Neural progenitor cell (in vitro differentiated cells): Measurements from ENCODE around the gene ACSM2B. TPM values are rescaled to one million over a fixed set of nuclear protein-coding genes. Genes with fewer than 3 reads are reported as not detected.
"Not testable (repeated sequence)": the region's sequence is repeated elsewhere in the genome, so short reads cannot be mapped to it uniquely, and the experiment has no call there.

Experiments
- DNase-seq: peaks from one replicate; pipeline ENCODE4 v3.0.0-alpha.2; 2016; ENCODE audit warnings: low spot score
- H2AFZ ChIP-seq: fragments of 200-600 bp; sonication (generic); replicated peaks from 2 replicates; pipeline ENCODE4 v1.6.1; 2016; ENCODE audit warnings: antibody characterized with exemption
- H3F3A ChIP-seq: fragments of 200-600 bp; sonication (generic); 2 replicates; pipeline ENCODE4 v1.6.1; 2016; ENCODE audit warnings: antibody characterized with exemption, low read depth
- H3K27ac ChIP-seq: fragments of 200-600 bp; sonication (generic); 2 replicates; pipeline ENCODE4 v1.5.1; 2016; ENCODE audit warnings: mild to moderate bottlenecking
- H3K27me3 ChIP-seq: fragments of 200-600 bp; sonication (generic); 2 replicates; pipeline ENCODE4 v1.6.1; 2016; ENCODE audit warnings: mild to moderate bottlenecking, moderate library complexity
- H3K36me3 ChIP-seq: fragments of 200-600 bp; sonication (generic); 2 replicates; pipeline ENCODE4 v1.5.1; 2016
- H3K4me1 ChIP-seq: fragments of 200-600 bp; sonication (generic); 2 replicates; pipeline ENCODE4 v1.6.1; 2016; ENCODE audit warnings: mixed run types
- H3K4me2 ChIP-seq: fragments of 200-600 bp; sonication (generic); 2 replicates; pipeline ENCODE4 v1.6.1; 2016
- H3K4me3 ChIP-seq: fragments of 200-600 bp; sonication (generic); 2 replicates; pipeline ENCODE4 v1.5.1; 2016
- H3K79me2 ChIP-seq: fragments of 200-600 bp; sonication (generic); 2 replicates; pipeline ENCODE4 v1.6.1; 2016; ENCODE audit warnings: low read depth
- H3K9ac ChIP-seq: fragments of 200-600 bp; sonication (generic); 2 replicates; pipeline ENCODE4 v1.6.1; 2016
- H3K9me3 ChIP-seq: fragments of 200-600 bp; sonication (generic); 2 replicates; pipeline ENCODE4 v1.5.1; 2016; ENCODE audit warnings: low read depth
- H4K20me1 ChIP-seq: fragments of 200-600 bp; sonication (generic); 2 replicates; pipeline ENCODE4 v1.6.1; 2016; ENCODE audit warnings: low read depth
- H3K27ac Mint-ChIP-seq: 3 replicates; pipeline ENCODE4 v1.8.0; 2021; ENCODE audit warnings: mixed read lengths
- H3K27me3 Mint-ChIP-seq: 2 replicates; pipeline ENCODE4 v1.8.0; 2022; ENCODE audit warnings: low read depth, mild to moderate bottlenecking, inconsistent platforms, moderate library complexity, mixed read lengths; ENCODE audit not compliant: insufficient read depth
- H3K36me3 Mint-ChIP-seq: 3 replicates; pipeline ENCODE4 v1.8.0; 2021; ENCODE audit warnings: mixed read lengths
- H3K4me1 Mint-ChIP-seq: 3 replicates; pipeline ENCODE4 v1.8.0; 2021; ENCODE audit warnings: mixed read lengths
- H3K4me3 Mint-ChIP-seq: 3 replicates; pipeline ENCODE4 v1.8.0; 2021; ENCODE audit warnings: mild to moderate bottlenecking, moderate library complexity, mixed read lengths
- H3K9me3 Mint-ChIP-seq: 3 replicates; pipeline ENCODE4 v1.8.0; 2020; ENCODE audit warnings: mixed read lengths
- CTCF ChIP-seq: fragments of 200-600 bp; sonication (generic); IDR thresholded peaks from 2 replicates; pipeline ENCODE4 v1.5.1; 2017; ENCODE audit warnings: antibody characterized with exemption, mild to moderate bottlenecking
- EZH2 ChIP-seq: fragments of 200-600 bp; sonication (generic); IDR thresholded peaks from 2 replicates; pipeline ENCODE4 v1.6.1; 2017; ENCODE audit warnings: antibody characterized with exemption, mild to moderate bottlenecking, moderate library complexity
- EZH2phosphoT487 ChIP-seq: fragments of 200-600 bp; sonication (generic); IDR thresholded peaks from 2 replicates; pipeline ENCODE4 v1.6.1; 2017; ENCODE audit warnings: antibody characterized with exemption
- total RNA-seq: library from RNA; depleted of rRNA; stranded (reverse); fragments of >200 nt; gene quantifications from 2 replicates; pipeline ENCODE4 v1.2.3, GENCODE V29; 2015; ENCODE audit warnings: low replicate concordance

Gene ACSM2B
- total RNA-seq, 1 donor from 2014 or later: not detected

GRCh38 chr16:20531795-20532194, 44.4 kb downstream of the ACSM2B start:
- H3K36me3 ChIP-seq, H3K9me3 Mint-ChIP-seq, H3K27ac Mint-ChIP-seq, H3K4me3 ChIP-seq, H3K27me3 Mint-ChIP-seq, H3K4me1 ChIP-seq, H3K4me2 ChIP-seq, DNase-seq, H3K27ac ChIP-seq, H3K4me1 Mint-ChIP-seq, H3K36me3 Mint-ChIP-seq, H2AFZ ChIP-seq, H3K79me2 ChIP-seq, H3K9me3 ChIP-seq, H3K4me3 Mint-ChIP-seq, H4K20me1 ChIP-seq, H3K27me3 ChIP-seq, H3K9ac ChIP-seq, H3F3A ChIP-seq: not testable (repeated sequence)

GRCh38 chr16:20520103-20520502, 56.1 kb downstream of the ACSM2B start:
- H3K4me1 ChIP-seq: no peaks in the 10 kb centered on the region
- H3K79me2 ChIP-seq: no peaks in the 10 kb centered on the region
- H3K9me3 ChIP-seq: no peaks in the 10 kb centered on the region
- no peak overlapping the region for H3K9ac ChIP-seq
- peaks cover 6% of the 10 kb centered on the region for H3K27me3 Mint-ChIP-seq
- H2AFZ ChIP-seq: no peak overlapping the region
- H3K27ac ChIP-seq: no peak overlapping the region
- H3K4me1 Mint-ChIP-seq: no peaks in the 10 kb centered on the region
- no peak overlapping the region for H3K4me3 ChIP-seq
- no peaks in the 10 kb centered on the region for H3F3A ChIP-seq
- no peak for DNase-seq
- no peak overlapping the region for H3K4me2 ChIP-seq
- H3K4me3 Mint-ChIP-seq: no peak overlapping the region
- no peaks in the 10 kb centered on the region for H3K36me3 Mint-ChIP-seq
- no peaks in the 10 kb centered on the region for H3K27me3 ChIP-seq
- H3K27ac Mint-ChIP-seq: no peak overlapping the region
- H3K36me3 ChIP-seq: no peaks in the 10 kb centered on the region
- H4K20me1 ChIP-seq: no peaks in the 10 kb centered on the region
- no peak for TF ChIP-seq EZH2
- TF ChIP-seq EZH2phosphoT487: no peak
- TF ChIP-seq CTCF: no peak
- H3K9me3 Mint-ChIP-seq: no peaks in the 10 kb centered on the region

GRCh38 chr16:20519231-20519630, 56.9 kb downstream of the ACSM2B start:
- no peaks in the 10 kb centered on the region for H3K9me3 Mint-ChIP-seq
- Histone ChIP-seq H3K4me3 (no peak overlapping the region), H3K9me3 (no peaks in the 10 kb centered on the region), H3K4me2 (no peak overlapping the region), H3K27ac (no peak overlapping the region), H3K79me2 (no peaks in the 10 kb centered on the region), H3F3A (no peaks in the 10 kb centered on the region), H3K36me3 (no peaks in the 10 kb centered on the region), H3K4me1 (no peaks in the 10 kb centered on the region), H2AFZ (no peak overlapping the region), H3K9ac (no peak overlapping the region), H3K27me3 (no peaks in the 10 kb centered on the region), H4K20me1 (no peaks in the 10 kb centered on the region)
- no peak overlapping the region for H3K4me3 Mint-ChIP-seq
- TF ChIP-seq EZH2phosphoT487 (no peak), EZH2 (no peak), CTCF (no peak)
- DNase-seq: no peak
- no peaks in the 10 kb centered on the region for H3K4me1 Mint-ChIP-seq
- H3K27ac Mint-ChIP-seq: no peak overlapping the region
- H3K36me3 Mint-ChIP-seq: no peaks in the 10 kb centered on the region
- H3K27me3 Mint-ChIP-seq: peaks cover 6% of the 10 kb centered on the region

GRCh38 chr16:20517149-20517548, 59.0 kb downstream of the ACSM2B start:
- TF ChIP-seq EZH2 (no peak), CTCF (no peak), EZH2phosphoT487 (no peak)
- no peaks in the 10 kb centered on the region for H3K4me1 ChIP-seq
- no peaks in the 10 kb centered on the region for H3K79me2 ChIP-seq
- H3K9me3 ChIP-seq: no peaks in the 10 kb centered on the region
- H3K36me3 ChIP-seq: no peaks in the 10 kb centered on the region
- Mint-ChIP-seq H3K36me3 (no peaks in the 10 kb centered on the region), H3K27ac (no peak overlapping the region), H3K9me3 (no peaks in the 10 kb centered on the region), H3K4me3 (no peak overlapping the region), H3K4me1 (no peaks in the 10 kb centered on the region), H3K27me3 (peaks cover 8% of the 10 kb centered on the region)
- H3F3A ChIP-seq: no peaks in the 10 kb centered on the region
- H2AFZ ChIP-seq: no peak overlapping the region
- no peak overlapping the region for H3K4me2 ChIP-seq
- no peaks in the 10 kb centered on the region for H3K27me3 ChIP-seq
- H3K4me3 ChIP-seq: no peak overlapping the region
- no peak overlapping the region for H3K9ac ChIP-seq
- no peak overlapping the region for H3K27ac ChIP-seq
- no peaks in the 10 kb centered on the region for H4K20me1 ChIP-seq
- no peak for DNase-seq
